AG04450 (cell line): Measurements from ENCODE around the gene PRR5L. TPM values are rescaled to one million over a fixed set of nuclear protein-coding genes. Genes with fewer than 3 reads are reported as not detected.
"Not testable (repeated sequence)": the region's sequence is repeated elsewhere in the genome, so short reads cannot be mapped to it uniquely, and the experiment has no call there.

Experiments used
- CTCF ChIA-PET: fragments of 300-600, 350-600 bp; formaldehyde crosslinking; extraction: SDS; loops from one replicate; lab custom pipeline; 2022; ENCODE audit warnings: antibody characterized with exemption, inconsistent platforms; lab: Charles Lee
- POLR2A ChIA-PET: fragments of 350-600 bp; formaldehyde crosslinking; extraction: SDS; loops from one replicate; lab custom pipeline; 2021; ENCODE audit warnings: antibody characterized with exemption, inconsistent platforms; lab: Yijun Ruan, JAX
- DNase-seq: peaks from one replicate; pipeline ENCODE4 v3.0.0-alpha.2; 2011; ENCODE audit warnings: low read depth, low spot score
- H3K27ac ChIP-seq: one replicate; pipeline ENCODE4 v1.5.1; 2012; ENCODE audit warnings: low read depth, low read length, control low read depth
- H3K27me3 ChIP-seq: one replicate; pipeline ENCODE4 v1.6.0; 2012; ENCODE audit warnings: low read length; ENCODE audit not compliant: control insufficient read depth, insufficient read depth
- H3K4me3 ChIP-seq: 2 replicates; pipeline ENCODE4 v1.5.1; 2011; ENCODE audit warnings: mild to moderate bottlenecking, low read depth, low read length, control low read depth
- H3K9me3 ChIP-seq: 2 replicates; pipeline ENCODE4 v1.5.1; 2012; ENCODE audit warnings: low read length; ENCODE audit not compliant: control insufficient read depth, insufficient read depth
- CTCF ChIP-seq: IDR thresholded peaks from 2 replicates; pipeline ENCODE4 v1.5.1; 2011; ENCODE audit warnings: low read depth, low read length, control low read depth, inconsistent platforms
- polyA plus RNA-seq: library from polyadenylated mRNA; depleted of rRNA; stranded (reverse); fragments of >200 nt; gene quantifications from 2 replicates; pipeline ENCODE4 v1.2.3, GENCODE V29; 2011

Gene PRR5L
- polyA plus RNA-seq, 1 experiment, result 3.4 TPM

GRCh38 chr11:36509694-36510593 lies 213.9 kb downstream of the PRR5L start, which contains the start of gene TRAF6:
Gene TRAF6, minus strand, starts transcription at chr11:36510272. Its CDS starts 8,757 bp downstream, at chr11:36501515.
- peak; percentile 80 for TF ChIP-seq CTCF
- DNase-seq, result peak; percentile 43
- peaks cover 2% of the 10 kb centered on the region for H3K27me3 ChIP-seq
- POLR2A ChIA-PET, result interaction anchor here (1.0 to 1.8 kb wide), 2 partner anchors 10 to 134 kb away, joined by 3 to 5 read pairs; no protein-coding TSS in a partner anchor
- H3K4me3 ChIP-seq, result peak within 1 kb of the TSS; percentile 95
- H3K27ac ChIP-seq, result peak within 1 kb of the TSS; percentile 63
- CTCF ChIA-PET, result interaction anchor here (0.6 to 2.9 kb wide), 10 partner anchors 10 to 1670 kb away, joined by 3 to 25 read pairs (median 4); no protein-coding TSS in a partner anchor
- H3K9me3 ChIP-seq, result peaks cover 8% of the 10 kb centered on the region

GRCh38 chr11:36510594-36510942 lies 214.5 kb downstream of the PRR5L start:
- no peak for DNase-seq
- Histone ChIP-seq H3K4me3 (peak overlapping the region; percentile 95), H3K27me3 (peaks cover 2% of the 10 kb centered on the region), H3K27ac (peak overlapping the region; percentile 63), H3K9me3 (peaks cover 8% of the 10 kb centered on the region)
- ChIA-PET POLR2A (interaction anchor here (1.0 kb wide), 1 partner anchor 134 kb away, joined by 3 read pairs; no protein-coding TSS in a partner anchor), CTCF (interaction anchor here (0.7 to 2.9 kb wide), 5 partner anchors 11 to 1669 kb away, joined by 3 to 25 read pairs (median 5); no protein-coding TSS in a partner anchor)
- no peak for TF ChIP-seq CTCF

- CTCF ChIA-PET, result interaction anchor here (1.0 to 2.9 kb wide), 4 partner anchors 11 to 235 kb away, joined by 4 to 25 read pairs (median 6); no protein-coding TSS in a partner anchor
- H3K27ac ChIP-seq, POLR2A ChIA-PET, H3K27me3 ChIP-seq, DNase-seq, H3K4me3 ChIP-seq, H3K9me3 ChIP-seq: not testable (repeated sequence)
Observed at GRCh38 chr11:36511062-36511461, 215.0 kb downstream of the PRR5L start.

- no peak for DNase-seq
- POLR2A ChIA-PET, result interaction anchor here (0.6 kb wide), 1 partner anchor 399 kb away, joined by 4 read pairs; no protein-coding TSS in a partner anchor
Observed at GRCh38 chr11:36512016-36512415, 215.9 kb downstream of the PRR5L start.

More at GRCh38 chr11:36512016-36512415, 215.9 kb downstream of the PRR5L start:
- peaks cover 2% of the 10 kb centered on the region for H3K27me3 ChIP-seq
- CTCF ChIA-PET, result interaction anchor here (0.6 to 1.0 kb wide), 3 partner anchors 137 to 235 kb away, joined by 3 to 4 read pairs (median 3); no protein-coding TSS in a partner anchor
- H3K4me3 ChIP-seq, result no peak overlapping the region
- no peak overlapping the region for H3K27ac ChIP-seq
- H3K9me3 ChIP-seq, result peaks cover 8% of the 10 kb centered on the region
- TF ChIP-seq CTCF, result no peak
